ENCODE results near the gene INSIG1.

The INSIG1 gene

DNA sequence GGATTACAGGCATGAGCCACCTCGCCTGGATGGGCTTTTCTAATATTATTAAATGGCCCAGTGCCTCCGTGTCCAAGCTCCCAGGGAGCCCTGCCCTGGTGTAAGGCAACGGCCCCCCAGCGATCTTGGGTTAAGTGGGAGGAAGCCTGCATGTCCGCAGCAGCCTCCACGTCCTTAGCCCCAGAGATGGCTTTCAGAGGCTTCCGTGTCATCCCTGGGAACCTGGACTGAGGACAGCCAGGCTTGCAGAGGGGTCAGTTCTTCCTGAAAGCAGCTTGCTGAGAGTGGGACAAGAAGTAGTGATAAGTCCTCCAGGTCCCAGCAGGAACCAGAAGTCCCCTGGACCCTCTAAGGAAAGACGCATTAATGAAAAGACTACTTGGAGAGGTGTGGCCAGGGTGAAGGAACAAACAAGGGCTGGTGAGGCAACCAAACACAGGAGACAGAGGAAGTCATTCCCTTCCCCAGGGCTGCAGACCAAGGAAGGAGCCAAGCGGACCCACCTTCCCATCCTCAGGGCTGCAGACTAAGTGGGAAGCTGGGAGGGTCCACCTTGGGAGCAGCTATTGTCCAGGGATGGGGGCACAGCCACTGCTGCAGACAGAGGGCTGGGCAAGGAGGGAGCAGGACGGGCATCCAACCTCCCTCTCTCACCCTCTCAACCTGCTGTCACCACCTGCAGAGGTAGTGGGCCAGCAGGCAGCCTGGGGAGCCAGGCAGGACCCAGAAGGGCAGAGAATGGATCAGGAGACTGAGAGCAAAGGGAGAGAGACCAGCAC is 13.0 kb upstream of the INSIG1 start:
- in situ Hi-C loops (cut with MboI; ENCODE audit: low sequenced_read_pairs) = no loop called here

DNA sequence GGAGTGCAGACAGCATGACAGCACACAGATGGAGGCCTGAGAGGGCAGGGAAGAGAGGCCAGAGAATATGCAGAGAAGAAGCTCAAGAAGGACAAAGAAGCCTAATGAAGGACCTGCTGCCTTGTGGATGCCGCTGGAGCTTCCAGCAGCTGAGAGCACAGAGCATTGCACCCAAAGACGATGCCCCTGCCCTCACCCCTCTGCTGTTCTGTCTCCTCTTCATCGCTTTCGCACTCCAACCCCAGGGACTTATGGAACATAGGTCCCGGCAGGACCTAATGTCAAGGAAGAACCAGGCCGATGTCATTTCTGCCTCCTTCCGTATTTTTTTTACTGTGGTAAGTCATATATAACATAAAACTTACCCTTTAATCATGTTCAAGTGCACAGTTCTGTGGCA is 12.3 kb upstream of the INSIG1 start:
- in situ Hi-C loops (cut with MboI; ENCODE audit: low sequenced_read_pairs) = no loop called here

DNA sequence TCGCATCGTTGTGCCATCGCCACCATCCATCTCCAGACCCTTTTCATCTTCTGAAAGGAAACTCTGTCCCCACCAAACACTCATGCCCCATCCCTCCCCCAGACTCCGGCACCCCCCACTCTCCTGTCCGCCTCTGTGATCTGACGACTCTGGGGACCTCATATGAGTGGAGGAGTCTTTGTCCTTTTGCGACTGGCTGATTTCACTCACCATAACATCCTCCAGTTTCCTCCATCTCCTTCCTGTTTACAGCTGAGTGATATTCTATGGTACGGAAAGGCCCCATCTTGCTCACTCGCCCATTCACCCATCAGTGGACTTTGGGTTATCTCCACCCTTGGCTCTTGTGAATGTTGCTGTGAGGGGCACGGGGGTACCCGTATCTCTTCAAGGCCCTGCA is 11.8 kb upstream of the INSIG1 start:
- in situ Hi-C loops (cut with MboI; ENCODE audit: low sequenced_read_pairs) = no loop called here

DNA sequence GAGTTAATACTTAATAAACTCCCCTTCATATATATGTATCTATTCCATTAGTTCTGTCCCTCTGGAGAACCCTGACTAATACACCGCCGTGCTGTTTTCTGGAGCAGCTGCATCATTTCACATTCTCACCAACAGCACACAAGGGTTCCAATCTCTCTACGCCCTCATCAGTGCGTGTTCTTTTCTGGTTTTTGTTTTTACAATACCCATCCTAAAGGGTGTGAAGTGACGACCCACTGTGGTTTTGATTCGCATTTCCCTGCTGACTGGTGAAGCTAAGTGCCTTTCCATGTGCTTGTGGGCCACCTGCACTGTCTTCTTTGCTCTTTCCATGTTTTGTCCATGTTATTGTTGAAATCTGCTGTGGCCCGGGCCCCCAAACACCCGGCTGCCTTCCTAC is 11.0 kb upstream of the INSIG1 start:
- in situ Hi-C loops (cut with MboI; ENCODE audit: low sequenced_read_pairs) = no loop called here

DNA sequence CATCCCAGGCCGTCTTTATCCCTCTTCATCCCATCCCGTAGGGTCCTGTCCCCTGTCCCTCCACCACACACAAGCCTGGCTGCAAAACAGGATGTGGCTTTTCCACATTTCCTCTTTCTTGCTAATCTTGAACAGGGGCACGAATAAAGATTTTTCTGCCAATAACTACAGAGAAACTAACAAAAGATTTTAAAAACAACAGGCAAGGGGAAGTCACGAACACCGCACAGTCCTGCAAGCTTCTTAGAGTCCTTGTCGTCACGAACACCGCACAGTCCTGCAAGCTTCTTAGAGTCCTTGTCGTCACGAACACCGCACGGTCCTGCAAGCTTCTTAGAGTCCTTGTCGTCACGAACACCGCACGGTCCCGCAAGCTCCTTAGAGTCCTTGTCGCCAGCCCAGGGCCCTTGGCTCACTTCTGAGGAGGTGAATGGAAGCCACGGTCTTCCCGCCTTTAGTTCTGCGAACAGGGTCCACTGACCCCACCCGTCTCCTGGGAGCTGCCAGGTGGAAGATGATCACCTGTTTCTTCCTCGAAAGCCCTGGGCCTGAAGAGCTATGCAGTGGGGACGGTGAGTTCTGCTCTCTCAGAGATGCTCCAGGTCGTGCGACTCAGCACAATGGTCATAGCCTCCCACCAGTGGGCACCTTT is 10.3 kb upstream of the INSIG1 start:
- in situ Hi-C loops (cut with MboI; ENCODE audit: low sequenced_read_pairs) = no loop called here

DNA sequence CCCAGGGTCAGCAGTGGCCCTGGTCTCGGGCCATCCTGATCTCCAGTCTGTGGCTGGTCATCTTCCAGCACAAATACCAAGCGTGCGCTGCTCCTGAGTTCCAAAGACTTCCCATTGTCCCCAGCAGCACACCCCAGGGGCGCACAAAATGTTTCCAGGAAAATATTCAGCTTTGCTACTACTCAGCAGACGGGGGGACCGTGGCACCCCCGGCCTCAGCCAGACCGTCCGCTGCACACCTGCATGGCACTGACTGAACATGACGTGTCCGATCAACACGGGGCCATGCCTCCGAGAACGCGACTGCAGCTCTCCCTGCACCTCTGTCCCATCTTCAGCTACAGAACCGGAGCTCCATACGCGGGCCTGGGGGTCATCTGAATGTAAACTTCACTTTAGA is 9.6 kb upstream of the INSIG1 start:
- in situ Hi-C loops (cut with MboI; ENCODE audit: low sequenced_read_pairs) = no loop called here

DNA sequence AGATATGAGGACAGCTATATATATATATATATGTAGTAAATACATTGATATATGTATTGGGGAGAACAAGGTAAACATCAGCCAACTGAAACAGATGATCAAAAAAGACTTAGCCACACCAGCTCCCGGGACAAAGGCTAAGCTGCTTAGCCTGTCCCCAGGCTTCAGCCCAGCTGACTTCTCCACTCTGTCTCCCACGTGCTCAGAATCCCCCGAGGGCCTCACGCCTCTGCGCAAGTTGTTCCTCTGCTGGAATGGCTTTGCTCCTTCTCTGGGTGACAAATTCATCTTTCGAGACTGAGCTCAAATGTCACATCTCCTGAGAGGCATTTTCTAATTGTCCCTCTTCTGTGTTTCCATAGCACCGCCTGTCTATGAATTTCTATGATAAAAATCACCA is 8.6 kb upstream of the INSIG1 start:
- in situ Hi-C loops (cut with MboI; ENCODE audit: low sequenced_read_pairs) = no loop called here

DNA sequence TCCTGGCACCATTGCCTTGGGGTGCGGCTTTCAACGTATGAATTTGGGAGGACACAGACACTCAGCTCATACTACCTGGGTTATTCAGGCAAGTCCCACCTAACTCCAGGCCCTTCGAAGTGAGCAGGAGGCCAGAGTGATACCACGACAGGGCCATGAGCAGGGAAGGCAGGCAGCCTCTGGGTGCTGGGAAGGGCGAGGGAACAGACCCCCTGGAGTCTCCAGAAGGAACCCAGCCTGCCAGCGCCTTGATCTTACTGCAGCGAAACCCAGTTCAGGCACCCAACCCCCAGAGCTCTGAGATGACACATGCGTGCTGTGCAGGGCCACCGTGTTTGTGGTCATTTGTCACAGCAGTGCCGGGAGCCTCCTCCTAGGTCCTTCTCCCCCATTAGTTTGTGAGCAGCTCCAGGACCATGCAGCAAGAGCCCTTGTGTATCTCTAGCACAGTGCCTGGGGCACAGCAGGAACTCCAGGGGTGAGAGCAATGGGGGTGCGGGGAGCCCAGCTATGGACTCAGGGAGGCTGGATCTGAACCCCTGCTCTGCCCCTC is 7.7 kb upstream of the INSIG1 start:
- in situ Hi-C loops (cut with MboI; ENCODE audit: low sequenced_read_pairs) = no loop called here

DNA sequence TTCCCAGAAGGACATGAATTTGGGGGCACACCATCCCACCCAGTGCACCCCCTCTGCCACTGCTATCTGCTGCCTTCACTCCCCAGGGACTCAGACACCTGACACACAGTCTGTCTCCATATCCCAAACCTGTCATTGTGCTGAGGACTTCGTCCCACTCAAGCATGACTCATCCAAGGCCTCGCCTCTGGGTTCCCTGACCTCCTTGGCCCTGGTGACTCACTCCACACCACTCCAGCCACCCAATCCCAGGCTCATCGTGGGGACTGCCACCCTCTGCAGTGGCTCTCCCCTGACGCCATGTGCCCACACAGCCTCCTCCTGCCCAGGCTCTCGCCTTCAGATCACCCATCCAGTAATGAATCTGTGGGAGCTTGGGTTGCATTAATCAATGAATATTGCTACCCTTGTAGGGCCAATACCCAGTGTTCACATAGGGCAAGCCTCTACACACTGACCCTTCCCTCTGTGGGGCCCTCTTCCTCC is 6.6 kb upstream of the INSIG1 start:
- in situ Hi-C loops (cut with MboI; ENCODE audit: low sequenced_read_pairs) = no loop called here

DNA sequence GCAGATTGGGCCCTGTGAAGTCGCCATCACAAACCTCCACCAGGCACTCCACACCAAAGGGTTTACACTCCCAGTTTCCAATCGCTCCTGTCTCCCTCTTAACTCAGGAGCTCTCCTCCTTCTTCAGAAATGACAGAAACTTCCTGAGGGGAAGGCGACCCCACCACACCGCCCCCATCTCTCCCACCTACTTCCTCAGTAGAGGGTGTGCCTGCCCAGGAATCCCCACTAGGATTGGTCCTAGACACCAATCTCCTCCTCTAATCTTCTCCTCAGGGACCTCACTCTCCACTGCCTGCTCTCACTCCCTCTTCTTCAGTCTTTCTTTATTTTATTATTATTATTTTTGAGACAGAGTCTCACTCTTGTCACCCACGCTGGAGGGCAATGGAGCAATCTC is 5.9 kb upstream of the INSIG1 start:
- in situ Hi-C loops (cut with MboI; ENCODE audit: low sequenced_read_pairs) = no loop called here

DNA sequence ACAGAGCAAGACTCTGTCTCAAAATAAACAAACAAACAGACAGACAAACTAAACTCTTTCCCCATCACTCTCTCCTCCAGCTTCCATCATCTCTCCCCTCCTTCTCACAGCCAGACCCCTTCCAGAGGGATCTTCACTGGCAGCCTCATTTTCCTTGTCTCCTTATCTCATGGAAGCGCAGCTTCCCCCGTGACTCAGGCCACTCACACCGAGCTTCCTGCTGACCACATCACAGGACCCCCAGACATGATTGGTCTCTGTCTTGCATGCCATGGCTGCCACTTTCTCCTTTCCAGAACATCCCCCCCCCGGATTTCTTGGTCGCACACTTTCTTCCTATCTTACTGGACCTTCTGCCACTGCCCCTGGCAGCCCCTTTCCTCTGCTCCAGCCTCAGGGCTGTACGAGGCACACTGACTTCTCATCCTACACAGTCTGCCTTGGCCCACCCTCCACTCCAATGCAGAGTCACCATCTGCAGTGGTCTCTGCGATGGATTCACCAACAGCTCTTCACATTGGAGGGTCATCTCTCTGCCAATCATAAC is 4.9 kb upstream of the INSIG1 start:
- in situ Hi-C loops (cut with MboI; ENCODE audit: low sequenced_read_pairs) = no loop called here

DNA sequence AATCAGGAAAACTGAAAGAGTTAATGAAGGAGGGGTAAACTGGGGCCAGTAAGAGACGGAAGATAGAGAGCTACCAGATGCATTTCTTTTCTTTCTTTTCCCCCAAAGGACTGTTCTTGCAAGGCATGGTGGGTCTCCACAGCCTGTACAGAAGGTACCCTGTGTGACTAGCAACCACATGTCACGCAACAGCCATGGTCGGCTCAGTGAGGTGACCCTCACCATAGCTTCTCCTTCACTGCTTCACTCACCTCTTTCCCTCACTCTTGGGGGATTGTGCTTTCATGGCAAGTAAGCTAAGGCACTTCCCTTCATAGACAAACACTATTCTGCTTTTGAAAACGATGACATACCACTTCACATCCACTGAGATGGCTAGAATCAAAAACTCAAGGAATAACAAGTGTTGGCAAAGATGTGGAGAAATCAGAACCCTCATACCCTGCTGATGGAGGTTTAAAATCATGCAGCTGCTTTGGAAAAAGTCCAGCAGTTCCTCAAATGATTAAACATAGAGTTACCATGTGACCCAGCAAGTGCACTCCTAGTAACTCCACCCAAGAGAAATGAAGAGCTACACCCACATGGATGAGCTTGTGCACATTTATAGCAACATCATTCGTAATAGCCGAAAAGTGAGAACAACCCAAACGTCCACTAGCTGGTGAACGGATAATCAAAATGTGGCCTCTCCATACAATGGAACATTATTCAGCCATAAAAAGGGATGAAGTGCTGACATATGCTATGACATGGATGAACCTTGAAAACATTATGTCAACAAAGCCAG is 3.8 kb upstream of the INSIG1 start:
- in situ Hi-C loops (cut with MboI; ENCODE audit: low sequenced_read_pairs) = no loop called here

DNA sequence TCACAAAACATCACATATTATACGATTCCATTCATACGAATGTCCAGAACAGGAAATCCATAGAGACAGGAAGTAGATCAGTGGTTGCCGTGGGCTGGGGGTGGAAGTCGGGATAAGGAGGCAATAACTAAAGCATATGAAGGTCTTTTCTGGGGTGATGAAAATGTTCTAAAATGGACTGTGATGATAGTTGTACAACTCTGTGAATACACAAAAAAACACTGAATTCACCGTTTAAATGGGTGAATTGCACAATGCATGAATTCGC is 3.2 kb upstream of the INSIG1 start:
- in situ Hi-C loops (cut with MboI; ENCODE audit: low sequenced_read_pairs) = no loop called here

DNA sequence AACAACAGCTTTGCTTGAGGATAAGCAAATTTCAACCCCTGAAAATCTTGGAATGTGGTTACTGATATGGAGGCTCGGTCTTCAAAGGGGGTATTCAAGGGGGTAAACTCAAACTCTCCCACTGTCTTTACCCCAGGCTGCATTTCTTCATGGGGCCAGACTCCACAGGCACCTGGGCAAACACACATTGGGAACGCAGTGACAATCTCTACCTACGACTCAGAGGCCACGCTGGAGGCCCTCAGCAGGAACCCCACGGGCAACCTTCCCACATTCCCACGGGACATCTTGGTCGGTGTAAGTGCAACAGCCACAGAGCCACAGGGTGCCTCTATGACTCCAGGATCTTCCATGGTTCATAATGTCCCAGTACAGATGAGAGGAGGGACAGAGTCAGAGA is 2.2 kb upstream of the INSIG1 start:
- in situ Hi-C loops (cut with MboI; ENCODE audit: low sequenced_read_pairs) = no loop called here

DNA sequence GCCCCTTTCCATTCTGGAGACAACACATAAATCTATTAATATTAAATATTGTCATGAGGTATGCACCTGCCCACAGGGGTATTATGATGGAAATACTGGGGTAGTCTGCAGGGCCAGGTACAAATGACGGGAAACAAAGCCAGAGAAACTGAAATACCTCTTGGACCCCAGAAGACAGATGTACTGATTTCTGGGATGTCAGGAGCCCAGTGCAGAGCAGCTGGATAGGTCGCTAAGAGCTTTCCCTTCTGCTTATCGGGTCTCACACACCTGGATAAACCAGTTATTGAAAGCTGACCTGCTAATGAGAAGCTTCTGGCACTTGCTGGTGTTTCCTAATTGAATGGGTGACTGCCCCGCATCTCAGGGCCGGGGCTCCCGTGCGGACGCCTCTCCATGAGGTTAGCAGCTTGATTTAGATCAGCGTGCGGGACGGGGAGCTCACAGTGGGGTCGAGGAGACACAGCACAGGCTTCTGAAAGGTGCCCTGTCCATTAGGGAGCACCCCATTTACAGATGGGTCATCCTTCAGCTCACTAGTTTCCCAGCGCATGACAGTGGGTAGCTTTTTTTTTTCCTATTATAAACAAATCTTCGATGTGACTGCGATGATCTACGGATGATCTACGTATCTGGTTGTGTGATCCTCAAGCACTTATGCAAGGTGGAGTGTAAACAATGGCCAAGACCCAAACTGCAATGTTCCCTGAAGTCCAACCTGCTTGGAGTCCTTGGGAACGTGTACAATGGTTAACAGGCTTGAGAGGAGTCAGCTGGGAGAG is 1.5 kb upstream of the INSIG1 start:
- in situ Hi-C loops (cut with MboI; ENCODE audit: low sequenced_read_pairs) = no loop called here

DNA sequence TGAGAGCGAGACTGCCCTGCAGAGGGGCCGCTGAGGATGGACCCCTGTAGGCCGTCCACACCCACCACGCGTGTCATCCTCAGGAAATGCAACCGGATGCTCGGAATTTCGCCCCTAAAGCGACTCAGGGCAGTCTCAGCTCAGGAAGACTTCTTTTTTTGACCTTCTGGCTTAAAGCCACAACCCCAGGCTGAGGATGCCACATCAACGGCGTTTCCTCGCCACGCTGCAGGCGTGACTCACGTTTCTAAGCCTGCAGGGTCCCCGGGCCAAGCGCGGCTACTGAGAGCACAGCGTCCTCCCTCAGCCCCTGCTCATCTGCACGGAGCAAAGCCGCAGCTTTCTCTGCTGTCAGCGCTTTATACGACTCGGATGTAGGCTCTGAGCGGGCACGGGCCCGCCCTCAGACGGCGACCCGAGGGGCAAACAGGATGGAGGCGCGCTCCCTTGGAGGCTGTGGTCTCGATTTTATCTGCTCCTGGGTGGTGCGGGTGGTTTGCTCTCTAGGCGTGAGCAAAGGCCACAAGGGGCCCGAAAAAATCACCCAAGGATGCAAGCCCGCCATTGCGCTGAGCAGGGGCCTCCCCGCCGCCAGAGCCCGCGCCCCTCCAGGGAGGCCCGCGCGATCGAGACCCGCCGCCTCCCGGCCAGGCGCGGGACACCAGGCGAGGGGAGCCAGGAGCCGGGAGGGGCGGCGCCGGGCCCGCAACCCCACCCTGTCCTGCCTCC is 726 bp upstream of the INSIG1 start:
- in situ Hi-C loops (cut with MboI; ENCODE audit: low sequenced_read_pairs) = no loop called here

DNA sequence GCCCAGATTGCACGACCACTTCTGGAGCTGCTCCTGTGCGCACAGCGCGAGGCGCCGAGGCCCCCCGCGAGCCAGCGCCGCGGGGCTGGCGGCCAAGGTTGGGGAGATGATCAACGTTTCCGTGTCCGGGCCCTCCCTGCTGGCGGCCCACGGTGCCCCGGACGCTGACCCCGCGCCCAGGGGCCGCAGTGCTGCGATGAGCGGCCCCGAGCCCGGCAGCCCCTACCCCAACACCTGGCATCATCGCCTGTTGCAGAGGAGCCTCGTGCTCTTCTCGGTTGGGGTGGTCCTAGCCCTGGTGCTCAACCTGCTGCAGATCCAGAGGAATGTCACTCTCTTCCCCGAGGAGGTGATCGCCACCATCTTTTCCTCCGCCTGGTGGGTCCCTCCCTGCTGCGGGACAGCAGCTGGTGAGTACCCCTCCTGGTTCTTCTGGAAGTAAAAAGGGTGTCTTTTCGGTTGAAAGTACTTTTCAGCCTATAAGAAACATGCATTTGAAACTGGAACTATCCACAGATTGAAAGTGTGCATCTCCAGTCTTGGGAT is 683 bp downstream of the INSIG1 start:
- in situ Hi-C loops (cut with MboI; ENCODE audit: low sequenced_read_pairs) = no loop called here

DNA sequence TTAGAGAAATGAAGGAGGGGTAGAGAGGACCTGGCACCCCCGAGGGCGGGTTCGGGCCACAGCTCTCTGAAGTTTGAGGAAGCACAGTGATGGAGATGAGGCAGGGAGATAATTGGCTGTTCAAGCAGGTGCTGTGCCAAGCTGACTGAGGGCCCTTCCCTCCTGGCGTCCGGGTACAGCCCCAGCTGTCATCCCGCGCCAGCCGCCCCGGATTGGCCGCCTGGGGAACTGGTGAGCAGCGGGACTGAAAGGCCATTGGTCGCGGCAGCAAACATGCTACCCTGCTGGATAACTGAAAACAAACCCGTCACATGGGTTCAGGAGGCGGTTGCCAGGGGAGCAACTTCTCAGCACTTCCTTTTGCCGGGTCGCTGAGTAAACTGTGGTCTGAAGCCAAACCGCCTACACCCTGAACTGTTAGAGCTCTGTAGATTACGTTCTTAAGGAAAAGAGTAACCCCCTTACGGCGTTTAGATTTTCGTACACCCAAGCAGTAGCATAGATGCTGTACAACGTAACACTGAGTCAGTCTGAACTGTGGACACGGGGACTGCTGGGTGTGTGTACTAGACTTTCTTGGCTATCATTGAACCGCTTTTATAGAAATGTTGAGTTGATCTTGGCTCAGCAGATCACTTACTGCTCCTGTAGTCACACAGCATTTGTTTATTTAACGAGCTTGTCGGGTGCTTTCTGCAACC is 1.3 kb downstream of the INSIG1 start:
- in situ Hi-C loops (cut with MboI; ENCODE audit: low sequenced_read_pairs) = no loop called here

Data from HL-60/S4 (cell line).